Measurements from ENCODE around the gene KRI1.
A peak's percentile ranks its signal among the peaks of the same experiment; 100 is the strongest.

KRI1 gene

DNA sequence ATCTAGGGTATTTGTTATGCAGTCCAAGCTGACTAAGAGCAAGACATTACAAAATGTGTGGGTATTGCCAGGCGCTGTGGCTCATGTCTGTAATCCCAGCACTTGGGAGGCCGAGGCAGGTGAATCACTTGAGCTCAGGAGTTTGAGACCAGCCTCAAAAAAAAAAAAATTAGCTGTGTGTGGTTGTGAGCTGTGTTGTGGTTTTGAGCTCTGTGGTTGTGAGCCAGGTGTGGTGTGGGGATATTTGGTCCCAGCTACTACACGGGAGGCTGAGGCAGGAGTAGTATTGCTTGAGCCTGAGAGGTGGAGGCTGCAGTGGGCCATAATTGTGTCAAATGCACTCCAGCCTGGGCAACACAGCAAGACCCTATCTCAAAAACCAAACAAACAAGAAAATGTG, 57.1 kb downstream of the KRI1 start:
- Histone ChIP-seq H3K4me2 (ENCODE audit: low read length) (no peak overlapping the region), H3K4me1 (ENCODE audit: insufficient read depth, low read length, severe bottlenecking) (peaks cover 2% of the 10 kb centered on the region), H2AFZ (ENCODE audit: low read length) (no peak overlapping the region), H3K36me3 (ENCODE audit: insufficient read depth, low read length) (no peaks in the 10 kb centered on the region), H3K27me3 (ENCODE audit: insufficient read depth, low read length) (no peaks in the 10 kb centered on the region), H3K9me2 (ENCODE audit: low read depth, low read length) (no peaks in the 10 kb centered on the region), H3K9ac (ENCODE audit: low read length) (no peak overlapping the region), H4K20me1 (ENCODE audit: insufficient read depth, low read length) (no peaks in the 10 kb centered on the region), H3K4me3 (ENCODE audit: low read depth, low read length, poor library complexity, severe bottlenecking) (no peak overlapping the region), H3K9me3 (ENCODE audit: low read length) (no peaks in the 10 kb centered on the region), H3F3A (ENCODE audit: insufficient read depth, low read length) (no peaks in the 10 kb centered on the region), H3K27ac (ENCODE audit: low read depth, low read length, poor library complexity, severe bottlenecking) (no peak overlapping the region), H3K79me2 (ENCODE audit: insufficient read depth, low read length) (no peaks in the 10 kb centered on the region)
- TF ChIP-seq EZH2 (IDR thresholded peaks at IDR 0.05; ENCODE audit: borderline replicate concordance, low read length) = no peak
- TF ChIP-seq, protein P1, sequence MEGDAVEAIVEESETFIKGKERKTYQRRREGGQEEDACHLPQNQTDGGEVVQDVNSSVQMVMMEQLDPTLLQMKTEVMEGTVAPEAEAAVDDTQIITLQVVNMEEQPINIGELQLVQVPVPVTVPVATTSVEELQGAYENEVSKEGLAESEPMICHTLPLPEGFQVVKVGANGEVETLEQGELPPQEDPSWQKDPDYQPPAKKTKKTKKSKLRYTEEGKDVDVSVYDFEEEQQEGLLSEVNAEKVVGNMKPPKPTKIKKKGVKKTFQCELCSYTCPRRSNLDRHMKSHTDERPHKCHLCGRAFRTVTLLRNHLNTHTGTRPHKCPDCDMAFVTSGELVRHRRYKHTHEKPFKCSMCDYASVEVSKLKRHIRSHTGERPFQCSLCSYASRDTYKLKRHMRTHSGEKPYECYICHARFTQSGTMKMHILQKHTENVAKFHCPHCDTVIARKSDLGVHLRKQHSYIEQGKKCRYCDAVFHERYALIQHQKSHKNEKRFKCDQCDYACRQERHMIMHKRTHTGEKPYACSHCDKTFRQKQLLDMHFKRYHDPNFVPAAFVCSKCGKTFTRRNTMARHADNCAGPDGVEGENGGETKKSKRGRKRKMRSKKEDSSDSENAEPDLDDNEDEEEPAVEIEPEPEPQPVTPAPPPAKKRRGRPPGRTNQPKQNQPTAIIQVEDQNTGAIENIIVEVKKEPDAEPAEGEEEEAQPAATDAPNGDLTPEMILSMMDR (IDR thresholded peaks at IDR 0.05; ENCODE audit: low read length) = no peak

DNA sequence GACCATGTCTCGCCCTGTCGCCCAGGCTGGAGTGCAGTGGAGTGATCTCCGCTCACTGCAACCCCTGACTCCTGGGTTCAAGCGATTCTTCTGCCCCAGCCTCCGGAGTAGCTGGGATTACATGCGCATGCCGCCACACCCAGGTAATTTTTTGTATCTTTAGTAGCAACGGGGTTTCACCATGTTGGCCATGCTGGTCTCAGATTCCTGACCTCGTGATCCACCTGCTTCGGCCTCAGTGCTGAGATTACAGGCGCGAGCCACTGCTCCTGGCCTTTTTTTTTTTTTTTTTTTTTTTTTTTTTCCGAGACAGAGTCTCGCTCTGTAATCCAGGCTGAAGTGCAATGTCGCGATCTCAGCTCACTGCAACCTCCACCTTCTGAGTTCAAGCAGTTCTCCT, 57.8 kb downstream of the KRI1 start:
- Histone ChIP-seq H4K20me1 (ENCODE audit: insufficient read depth, low read length) (no peaks in the 10 kb centered on the region), H3K9me2 (ENCODE audit: low read depth, low read length) (no peaks in the 10 kb centered on the region), H2AFZ (ENCODE audit: low read length) (no peak overlapping the region), H3K9ac (ENCODE audit: low read length) (no peak overlapping the region), H3K79me2 (ENCODE audit: insufficient read depth, low read length) (no peaks in the 10 kb centered on the region), H3K4me2 (ENCODE audit: low read length) (no peak overlapping the region), H3K36me3 (ENCODE audit: insufficient read depth, low read length) (no peaks in the 10 kb centered on the region), H3K27ac (ENCODE audit: low read depth, low read length, poor library complexity, severe bottlenecking) (no peak overlapping the region), H3K4me1 (ENCODE audit: insufficient read depth, low read length, severe bottlenecking) (peaks cover 8% of the 10 kb centered on the region), H3K9me3 (ENCODE audit: low read length) (no peaks in the 10 kb centered on the region), H3F3A (ENCODE audit: insufficient read depth, low read length) (no peaks in the 10 kb centered on the region), H3K27me3 (ENCODE audit: insufficient read depth, low read length) (no peaks in the 10 kb centered on the region), H3K4me3 (ENCODE audit: low read depth, low read length, poor library complexity, severe bottlenecking) (no peak overlapping the region)
- TF ChIP-seq, protein P1 (IDR thresholded peaks at IDR 0.05; ENCODE audit: low read length) = no peak
- TF ChIP-seq EZH2 (IDR thresholded peaks at IDR 0.05; ENCODE audit: borderline replicate concordance, low read length) = no peak

DNA sequence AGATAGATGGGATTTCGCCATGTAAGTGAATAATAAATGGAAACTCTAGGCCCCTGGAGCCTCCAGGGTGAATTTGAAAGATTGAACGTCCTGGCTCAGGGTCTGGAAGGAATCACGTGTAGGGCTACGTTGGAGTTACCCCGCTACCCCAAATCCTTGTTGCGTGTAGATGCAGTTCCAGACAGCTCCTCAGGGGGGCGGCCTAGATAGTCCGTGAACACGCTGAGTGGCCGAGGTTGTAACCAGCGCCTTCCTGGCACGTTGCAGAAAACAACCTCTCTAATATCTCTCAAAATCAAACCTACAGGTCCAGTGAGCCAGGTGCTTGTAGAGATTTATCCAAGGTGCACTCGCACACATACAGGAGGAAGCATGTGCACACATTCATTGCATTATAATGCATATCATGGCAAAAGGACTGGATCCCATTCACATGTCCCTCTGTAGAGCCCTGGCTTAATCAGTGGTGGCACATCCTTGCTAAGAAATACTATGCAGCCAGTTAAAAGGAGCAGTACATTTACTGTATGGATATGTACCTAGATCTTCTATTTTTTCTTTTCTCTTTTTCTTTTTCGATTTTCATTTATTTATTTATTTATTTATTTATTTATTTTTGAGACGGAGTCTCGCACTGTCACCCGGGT, 60.1 kb downstream of the KRI1 start:
- Histone ChIP-seq H3K4me3 (ENCODE audit: low read depth, low read length, poor library complexity, severe bottlenecking) (no peak overlapping the region), H3K9me2 (ENCODE audit: low read depth, low read length) (no peaks in the 10 kb centered on the region), H3F3A (ENCODE audit: insufficient read depth, low read length) (no peaks in the 10 kb centered on the region), H3K36me3 (ENCODE audit: insufficient read depth, low read length) (0 out of 2 replicates have a peak, but pooled peaks cover 3% of the 10 kb centered on the region), H3K4me1 (ENCODE audit: insufficient read depth, low read length, severe bottlenecking) (peaks cover 19% of the 10 kb centered on the region), H3K27me3 (ENCODE audit: insufficient read depth, low read length) (no peaks in the 10 kb centered on the region), H3K9me3 (ENCODE audit: low read length) (no peaks in the 10 kb centered on the region), H3K79me2 (ENCODE audit: insufficient read depth, low read length) (peaks cover 17% of the 10 kb centered on the region), H3K9ac (ENCODE audit: low read length) (no peak overlapping the region), H2AFZ (ENCODE audit: low read length) (no peak overlapping the region), H4K20me1 (ENCODE audit: insufficient read depth, low read length) (no peaks in the 10 kb centered on the region), H3K4me2 (ENCODE audit: low read length) (no peak overlapping the region), H3K27ac (ENCODE audit: low read depth, low read length, poor library complexity, severe bottlenecking) (no peak overlapping the region)
- TF ChIP-seq, protein P1 (IDR thresholded peaks at IDR 0.05; ENCODE audit: low read length) = peak; percentile 80
- TF ChIP-seq EZH2 (IDR thresholded peaks at IDR 0.05; ENCODE audit: borderline replicate concordance, low read length) = no peak
